ENCODE results near the gene FBXW5.

The FBXW5 gene

DNA sequence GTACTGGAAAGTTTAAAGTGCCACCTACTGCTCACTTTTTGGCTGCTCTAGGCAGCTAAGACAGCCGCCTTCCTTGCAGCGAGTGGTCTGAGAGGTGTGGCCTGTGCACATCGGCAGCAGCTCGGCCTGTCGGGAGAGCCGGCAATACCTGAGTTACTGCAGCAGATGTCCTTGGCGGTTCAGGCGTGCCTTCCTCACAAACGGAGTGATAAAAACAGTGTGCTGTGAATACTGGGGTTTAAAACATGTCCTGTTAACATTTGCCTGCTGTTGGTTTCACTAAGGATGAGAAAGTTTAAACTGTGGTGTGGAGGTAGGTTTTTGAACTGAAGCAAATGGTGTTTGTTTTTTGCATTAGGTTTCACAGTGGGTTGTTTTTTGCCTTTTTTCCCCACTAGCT lies 45.3 kb downstream of the FBXW5 start:
- no peak for DNase-seq (ENCODE audit: low read depth)
- TF ChIP-seq, protein P1, sequence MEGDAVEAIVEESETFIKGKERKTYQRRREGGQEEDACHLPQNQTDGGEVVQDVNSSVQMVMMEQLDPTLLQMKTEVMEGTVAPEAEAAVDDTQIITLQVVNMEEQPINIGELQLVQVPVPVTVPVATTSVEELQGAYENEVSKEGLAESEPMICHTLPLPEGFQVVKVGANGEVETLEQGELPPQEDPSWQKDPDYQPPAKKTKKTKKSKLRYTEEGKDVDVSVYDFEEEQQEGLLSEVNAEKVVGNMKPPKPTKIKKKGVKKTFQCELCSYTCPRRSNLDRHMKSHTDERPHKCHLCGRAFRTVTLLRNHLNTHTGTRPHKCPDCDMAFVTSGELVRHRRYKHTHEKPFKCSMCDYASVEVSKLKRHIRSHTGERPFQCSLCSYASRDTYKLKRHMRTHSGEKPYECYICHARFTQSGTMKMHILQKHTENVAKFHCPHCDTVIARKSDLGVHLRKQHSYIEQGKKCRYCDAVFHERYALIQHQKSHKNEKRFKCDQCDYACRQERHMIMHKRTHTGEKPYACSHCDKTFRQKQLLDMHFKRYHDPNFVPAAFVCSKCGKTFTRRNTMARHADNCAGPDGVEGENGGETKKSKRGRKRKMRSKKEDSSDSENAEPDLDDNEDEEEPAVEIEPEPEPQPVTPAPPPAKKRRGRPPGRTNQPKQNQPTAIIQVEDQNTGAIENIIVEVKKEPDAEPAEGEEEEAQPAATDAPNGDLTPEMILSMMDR (conservative IDR thresholded peaks at IDR 0.05; ENCODE audit: low read depth, low read length): peak; percentile 9

DNA sequence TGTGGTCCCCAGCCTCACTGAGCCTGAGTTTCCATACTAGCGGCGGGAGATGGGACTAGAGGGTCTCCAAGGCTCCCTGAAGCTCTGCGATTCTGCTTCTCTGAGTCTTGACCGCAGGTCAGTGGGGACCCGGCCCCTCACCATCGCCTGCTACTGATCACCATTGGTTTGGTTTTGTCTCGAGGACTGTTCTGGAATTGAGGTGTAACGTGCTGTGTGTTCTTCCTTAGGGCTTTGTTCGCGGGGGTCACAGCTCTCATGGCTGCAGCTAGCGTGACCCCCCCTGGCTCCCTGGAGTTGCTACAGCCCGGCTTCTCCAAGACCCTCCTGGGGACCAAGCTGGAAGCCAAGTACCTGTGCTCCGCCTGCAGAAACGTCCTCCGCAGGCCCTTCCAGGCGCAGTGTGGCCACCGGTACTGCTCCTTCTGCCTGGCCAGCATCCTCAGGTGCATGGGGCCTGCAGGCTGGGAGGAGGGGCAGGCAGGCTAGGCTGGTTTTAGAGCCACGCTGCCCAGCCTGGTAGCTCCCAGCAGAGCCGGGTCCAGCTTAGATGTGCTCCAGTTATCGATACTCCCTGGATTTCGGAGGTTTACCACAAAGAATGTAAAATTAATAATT lies 45.9 kb downstream of the FBXW5 start:
- no peak overlapping the region for H3K4me3 ChIP-seq (ENCODE audit: low read depth, low read length)
- DNase-seq (ENCODE audit: low read depth): no peak
- TF ChIP-seq, protein P1 (conservative IDR thresholded peaks at IDR 0.05; ENCODE audit: low read depth, low read length): no peak

More for the DNA sequence above, 45.3 kb downstream of the FBXW5 start:
- no peak overlapping the region for H3K4me3 ChIP-seq (ENCODE audit: low read depth, low read length)

DNA sequence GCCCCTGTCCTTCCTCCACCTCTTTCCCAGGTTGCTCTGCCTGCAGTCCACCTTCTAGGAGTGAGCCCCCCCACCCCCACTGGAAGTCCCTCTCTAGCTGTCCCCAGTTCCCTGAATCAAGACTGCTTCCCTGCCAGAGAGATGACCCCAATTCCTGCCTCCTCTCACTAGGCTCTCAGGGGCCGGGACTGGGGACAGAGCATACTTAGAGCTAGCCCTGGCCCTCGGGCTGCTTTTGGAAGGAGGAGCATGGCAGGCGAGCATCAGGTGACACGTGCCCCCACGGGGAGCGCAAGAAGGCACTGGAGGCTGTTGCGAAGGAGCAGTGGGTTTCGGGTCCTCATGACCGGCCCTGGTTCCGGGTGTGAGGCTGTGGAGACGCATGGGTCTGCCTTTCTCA lies 48.5 kb downstream of the FBXW5 start:
- DNase-seq (ENCODE audit: low read depth): no peak
- H3K4me3 ChIP-seq (ENCODE audit: low read depth, low read length): no peak overlapping the region
- TF ChIP-seq, protein P1 (conservative IDR thresholded peaks at IDR 0.05; ENCODE audit: low read depth, low read length): no peak

DNA sequence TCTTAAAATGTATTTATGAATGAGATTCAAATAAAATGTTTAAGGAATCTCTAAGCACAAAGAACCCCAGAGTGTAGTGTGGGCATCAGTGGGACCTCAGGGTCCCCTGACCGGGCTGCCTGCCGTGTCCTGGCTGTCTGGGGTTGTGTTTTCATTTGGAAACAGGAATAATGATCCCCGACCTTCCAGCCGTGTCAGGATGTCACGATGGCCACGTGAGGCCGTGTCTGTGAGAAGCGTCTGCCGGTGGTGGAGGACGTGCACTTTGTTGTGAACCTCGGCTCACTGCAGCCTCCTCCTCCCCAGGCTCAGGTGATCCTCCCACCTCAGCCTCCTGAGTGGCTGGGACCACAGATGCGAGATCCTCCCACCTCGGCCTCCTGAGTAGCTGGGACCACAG lies 53.9 kb downstream of the FBXW5 start:
- H3K4me3 ChIP-seq (ENCODE audit: low read depth, low read length): no peak overlapping the region
- DNase-seq (ENCODE audit: low read depth): no peak
- TF ChIP-seq, protein P1 (conservative IDR thresholded peaks at IDR 0.05; ENCODE audit: low read depth, low read length): no peak

All from choroid plexus epithelial cell (primary cell).